NCI-H524 treated with DMSO at 0.1 percent for 48 hours (cell line): ENCODE data around the gene COPG2.

Experiments used
- DNase-seq: peaks from one replicate; lab custom pipeline; 2025; lab: John Stamatoyannopoulos, UW

Gene COPG2

DNA sequence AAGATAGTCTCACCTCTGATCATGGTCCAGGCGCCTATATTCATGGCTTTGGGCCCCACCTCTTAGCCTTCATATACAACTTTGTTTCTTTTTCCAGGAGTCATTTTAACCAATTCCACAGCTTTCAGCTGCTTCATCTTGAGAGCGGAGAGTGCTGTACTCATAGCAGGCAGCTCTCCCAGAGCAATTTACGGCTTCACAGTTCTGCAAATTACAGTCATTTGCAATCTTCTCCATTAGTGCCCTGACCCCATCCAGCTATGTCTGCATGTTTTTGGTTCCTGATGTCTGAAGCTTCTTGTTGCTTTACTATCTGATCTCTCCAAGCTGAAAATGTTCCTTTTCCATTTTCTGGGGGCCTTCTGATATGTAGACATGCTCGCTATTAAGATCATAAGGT is 194.7 kb downstream of the COPG2 start:
- DNase-seq = no peak

GRCh38 chr7:130473289-130473688 is 195.3 kb downstream of the COPG2 start:
- DNase-seq = no peak

- DNase-seq = no peak
Observed at GRCh38 chr7:130471974-130472373, 196.6 kb downstream of the COPG2 start.

DNA sequence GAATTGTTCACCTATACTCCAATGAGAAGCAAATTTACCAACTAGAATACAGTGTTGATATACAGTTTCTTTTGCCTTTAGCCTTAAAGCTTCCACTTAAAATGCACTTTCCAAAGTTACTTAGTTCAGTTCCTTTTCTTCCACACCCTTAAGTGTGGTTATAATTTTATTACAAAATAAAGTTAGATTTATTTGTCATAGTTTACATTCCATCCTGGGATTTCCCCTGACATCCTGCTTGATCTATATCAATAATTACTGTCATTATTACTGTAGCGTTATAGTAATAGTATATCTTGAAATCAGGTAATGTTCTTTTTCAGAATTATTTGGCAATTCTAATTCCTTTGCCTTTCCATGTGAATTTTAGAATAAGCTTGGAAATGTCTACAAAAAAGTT is 199.9 kb downstream of the COPG2 start:
- DNase-seq = no peak

DNA sequence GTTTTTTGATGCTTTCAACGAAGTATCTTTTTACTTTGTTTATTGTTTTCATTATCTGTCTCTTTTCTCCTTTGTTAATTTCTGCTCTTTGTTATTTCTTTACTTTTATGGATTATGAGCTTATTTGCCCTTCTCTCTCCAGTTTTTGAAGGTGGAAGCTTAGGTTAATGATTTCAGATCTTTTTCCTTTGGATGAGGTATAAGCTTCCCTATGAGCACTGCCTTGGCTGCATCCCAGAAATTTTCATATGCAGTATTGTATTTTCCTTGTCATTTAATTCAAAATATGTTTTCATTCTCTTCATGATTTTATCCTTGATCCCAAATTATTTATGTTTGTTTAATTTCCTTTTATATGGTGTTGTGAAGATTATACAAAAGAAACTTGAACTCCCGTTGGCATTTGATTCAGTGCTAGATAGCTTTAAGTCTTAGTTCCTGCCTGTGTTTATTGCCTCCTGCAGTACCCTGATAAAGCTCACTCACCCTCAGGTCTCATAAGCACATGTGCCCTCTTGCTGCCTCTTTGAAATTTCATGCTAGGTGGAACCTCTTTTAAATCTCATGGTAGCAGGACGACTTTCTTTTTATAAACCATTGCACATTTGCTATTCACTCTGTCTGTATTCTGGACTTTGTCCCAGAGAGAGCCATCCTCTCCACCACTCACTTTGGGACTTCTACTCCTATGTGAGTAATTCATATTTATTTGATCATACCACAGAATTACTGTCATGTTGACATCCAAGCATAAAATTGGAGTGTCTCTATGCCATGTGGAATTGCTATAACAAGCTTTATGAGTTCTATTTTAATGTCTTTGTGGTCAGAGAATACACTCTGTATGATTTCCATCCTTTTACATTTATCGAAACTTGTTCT is 204.8 kb downstream of the COPG2 start:
- no peak for DNase-seq

GRCh38 chr7:130461272-130461671 is 207.3 kb downstream of the COPG2 start:
- no peak for DNase-seq

- DNase-seq = no peak
Observed at GRCh38 chr7:130458257-130458656, 210.3 kb downstream of the COPG2 start.
